WTC11 (cell line): ENCODE data around the gene SCYGR7. TPM values are rescaled to one million over a fixed set of nuclear protein-coding genes. Genes with fewer than 3 reads are reported as not detected.

ENCODE experiments used
- ATAC-seq: fragments of 200-7000 bp; cut with Tn5 transposase; 2 replicates; pipeline ENCODE4 v1.10.0; 2021; ENCODE audit warnings: mild to moderate bottlenecking, moderate library complexity
- CTCF ChIA-PET: fragments of 300-600 bp; sonication (Branson Sonifier 250); formaldehyde crosslinking; loops from one replicate; lab custom pipeline; 2021; ENCODE audit warnings: antibody characterized with exemption; lab: Charles Lee
- POLR2A ChIA-PET: fragments of 350-600 bp; sonication (Branson Sonifier 250); formaldehyde crosslinking; loops from one replicate; lab custom pipeline; 2021; ENCODE audit warnings: antibody characterized with exemption; lab: Charles Lee
- DNase-seq: peaks from one replicate; pipeline ENCODE4 v3.0.0; 2021; ENCODE audit warnings: low spot score
- H3K27ac Mint-ChIP-seq: 2 replicates; pipeline ENCODE4 v1.8.0; 2021; ENCODE audit warnings: mixed read lengths
- H3K27me3 Mint-ChIP-seq: 2 replicates; pipeline ENCODE4 v1.8.0; 2021; ENCODE audit warnings: low read depth, mild to moderate bottlenecking, moderate library complexity, mixed read lengths
- H3K36me3 Mint-ChIP-seq: 2 replicates; pipeline ENCODE4 v1.8.0; 2021; ENCODE audit warnings: mixed read lengths
- H3K4me1 Mint-ChIP-seq: 2 replicates; pipeline ENCODE4 v1.8.0; 2022; ENCODE audit warnings: mixed read lengths
- H3K4me3 Mint-ChIP-seq: 2 replicates; pipeline ENCODE4 v1.8.0; 2021; ENCODE audit warnings: mild to moderate bottlenecking, moderate library complexity, mixed read lengths
- H3K9me3 Mint-ChIP-seq: 2 replicates; pipeline ENCODE4 v1.8.0; 2021; ENCODE audit warnings: mixed read lengths
- MXD4 ChIP-seq: fragments of 250-450 bp; sonication (Bioruptor Pico); IDR thresholded peaks from 2 replicates; pipeline ENCODE4 v1.8.0; 2021; ENCODE audit warnings: mild to moderate bottlenecking, moderate library complexity, borderline replicate concordance
- RORB ChIP-seq: fragments of 250-450 bp; sonication (Bioruptor Pico); IDR thresholded peaks from 2 replicates; pipeline ENCODE4 v1.9.0; 2021; ENCODE audit warnings: mild to moderate bottlenecking
- STAT6 ChIP-seq: sonication (generic); formaldehyde crosslinking; conservative IDR thresholded peaks from 2 replicates; pipeline ENCODE4 v1.8.1; 2023; ENCODE audit warnings: mild to moderate bottlenecking, low read depth, missing genetic modification reagents, moderate library complexity
- USF1 ChIP-seq: sonication (generic); formaldehyde crosslinking; IDR thresholded peaks from 2 replicates; pipeline ENCODE4 v1.8.0; 2022; ENCODE audit warnings: mild to moderate bottlenecking, missing genetic modification reagents
- USF2 ChIP-seq: sonication (generic); formaldehyde crosslinking; IDR thresholded peaks from 2 replicates; pipeline ENCODE4 v1.8.1; 2023; ENCODE audit warnings: mild to moderate bottlenecking, missing genetic modification reagents, moderate library complexity
- ZBTB21 ChIP-seq: sonication (generic); formaldehyde crosslinking; IDR thresholded peaks from 2 replicates; pipeline ENCODE4 v1.8.1; 2023; ENCODE audit warnings: mild to moderate bottlenecking, missing genetic modification reagents, borderline replicate concordance
- ZNF121 ChIP-seq: sonication (generic); formaldehyde crosslinking; IDR thresholded peaks from 2 replicates; pipeline ENCODE4 v1.8.0; 2023; ENCODE audit warnings: missing genetic modification reagents
- total RNA-seq: library from RNA; stranded (reverse); gene quantifications from 3 replicates; pipeline ENCODE4 v1.2.3, GENCODE V29; 2021
- TF ChIP-seq, protein P1 (sequence below): fragments of 250-450 bp; sonication (Bioruptor Pico); IDR thresholded peaks from 2 replicates; pipeline ENCODE4 v1.9.0; 2021; ENCODE audit warnings: mild to moderate bottlenecking, borderline replicate concordance
- TF ChIP-seq, protein P2 (sequence below): sonication (generic); formaldehyde crosslinking; IDR thresholded peaks from 2 replicates; pipeline ENCODE4 v1.8.0; 2023; ENCODE audit warnings: missing genetic modification reagents, mild to moderate bottlenecking, borderline replicate concordance
- TF ChIP-seq, protein P3 (sequence below): fragments of 250-450 bp; sonication (Bioruptor Pico); IDR thresholded peaks from 2 replicates; pipeline ENCODE4 v1.9.0; 2021; ENCODE audit warnings: mild to moderate bottlenecking
- TF ChIP-seq, protein P4 (sequence below): sonication (generic); formaldehyde crosslinking; IDR thresholded peaks from 2 replicates; pipeline ENCODE4 v1.8.1; 2023; ENCODE audit warnings: mild to moderate bottlenecking, missing genetic modification reagents, borderline replicate concordance

SCYGR7 gene
- total RNA-seq, 1 experiment from 2014 or later, result not detected

- TF ChIP-seq, protein P1, sequence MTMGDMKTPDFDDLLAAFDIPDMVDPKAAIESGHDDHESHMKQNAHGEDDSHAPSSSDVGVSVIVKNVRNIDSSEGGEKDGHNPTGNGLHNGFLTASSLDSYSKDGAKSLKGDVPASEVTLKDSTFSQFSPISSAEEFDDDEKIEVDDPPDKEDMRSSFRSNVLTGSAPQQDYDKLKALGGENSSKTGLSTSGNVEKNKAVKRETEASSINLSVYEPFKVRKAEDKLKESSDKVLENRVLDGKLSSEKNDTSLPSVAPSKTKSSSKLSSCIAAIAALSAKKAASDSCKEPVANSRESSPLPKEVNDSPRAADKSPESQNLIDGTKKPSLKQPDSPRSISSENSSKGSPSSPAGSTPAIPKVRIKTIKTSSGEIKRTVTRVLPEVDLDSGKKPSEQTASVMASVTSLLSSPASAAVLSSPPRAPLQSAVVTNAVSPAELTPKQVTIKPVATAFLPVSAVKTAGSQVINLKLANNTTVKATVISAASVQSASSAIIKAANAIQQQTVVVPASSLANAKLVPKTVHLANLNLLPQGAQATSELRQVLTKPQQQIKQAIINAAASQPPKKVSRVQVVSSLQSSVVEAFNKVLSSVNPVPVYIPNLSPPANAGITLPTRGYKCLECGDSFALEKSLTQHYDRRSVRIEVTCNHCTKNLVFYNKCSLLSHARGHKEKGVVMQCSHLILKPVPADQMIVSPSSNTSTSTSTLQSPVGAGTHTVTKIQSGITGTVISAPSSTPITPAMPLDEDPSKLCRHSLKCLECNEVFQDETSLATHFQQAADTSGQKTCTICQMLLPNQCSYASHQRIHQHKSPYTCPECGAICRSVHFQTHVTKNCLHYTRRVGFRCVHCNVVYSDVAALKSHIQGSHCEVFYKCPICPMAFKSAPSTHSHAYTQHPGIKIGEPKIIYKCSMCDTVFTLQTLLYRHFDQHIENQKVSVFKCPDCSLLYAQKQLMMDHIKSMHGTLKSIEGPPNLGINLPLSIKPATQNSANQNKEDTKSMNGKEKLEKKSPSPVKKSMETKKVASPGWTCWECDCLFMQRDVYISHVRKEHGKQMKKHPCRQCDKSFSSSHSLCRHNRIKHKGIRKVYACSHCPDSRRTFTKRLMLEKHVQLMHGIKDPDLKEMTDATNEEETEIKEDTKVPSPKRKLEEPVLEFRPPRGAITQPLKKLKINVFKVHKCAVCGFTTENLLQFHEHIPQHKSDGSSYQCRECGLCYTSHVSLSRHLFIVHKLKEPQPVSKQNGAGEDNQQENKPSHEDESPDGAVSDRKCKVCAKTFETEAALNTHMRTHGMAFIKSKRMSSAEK, result no peak
- TF ChIP-seq STAT6 (CRISPR knock-in tag) (no peak), MXD4 (CRISPR knock-in tag) (no peak), RORB (no peak), ZNF121 (CRISPR knock-in tag) (no peak), USF2 (CRISPR knock-in tag) (no peak)
- TF ChIP-seq, protein P2, sequence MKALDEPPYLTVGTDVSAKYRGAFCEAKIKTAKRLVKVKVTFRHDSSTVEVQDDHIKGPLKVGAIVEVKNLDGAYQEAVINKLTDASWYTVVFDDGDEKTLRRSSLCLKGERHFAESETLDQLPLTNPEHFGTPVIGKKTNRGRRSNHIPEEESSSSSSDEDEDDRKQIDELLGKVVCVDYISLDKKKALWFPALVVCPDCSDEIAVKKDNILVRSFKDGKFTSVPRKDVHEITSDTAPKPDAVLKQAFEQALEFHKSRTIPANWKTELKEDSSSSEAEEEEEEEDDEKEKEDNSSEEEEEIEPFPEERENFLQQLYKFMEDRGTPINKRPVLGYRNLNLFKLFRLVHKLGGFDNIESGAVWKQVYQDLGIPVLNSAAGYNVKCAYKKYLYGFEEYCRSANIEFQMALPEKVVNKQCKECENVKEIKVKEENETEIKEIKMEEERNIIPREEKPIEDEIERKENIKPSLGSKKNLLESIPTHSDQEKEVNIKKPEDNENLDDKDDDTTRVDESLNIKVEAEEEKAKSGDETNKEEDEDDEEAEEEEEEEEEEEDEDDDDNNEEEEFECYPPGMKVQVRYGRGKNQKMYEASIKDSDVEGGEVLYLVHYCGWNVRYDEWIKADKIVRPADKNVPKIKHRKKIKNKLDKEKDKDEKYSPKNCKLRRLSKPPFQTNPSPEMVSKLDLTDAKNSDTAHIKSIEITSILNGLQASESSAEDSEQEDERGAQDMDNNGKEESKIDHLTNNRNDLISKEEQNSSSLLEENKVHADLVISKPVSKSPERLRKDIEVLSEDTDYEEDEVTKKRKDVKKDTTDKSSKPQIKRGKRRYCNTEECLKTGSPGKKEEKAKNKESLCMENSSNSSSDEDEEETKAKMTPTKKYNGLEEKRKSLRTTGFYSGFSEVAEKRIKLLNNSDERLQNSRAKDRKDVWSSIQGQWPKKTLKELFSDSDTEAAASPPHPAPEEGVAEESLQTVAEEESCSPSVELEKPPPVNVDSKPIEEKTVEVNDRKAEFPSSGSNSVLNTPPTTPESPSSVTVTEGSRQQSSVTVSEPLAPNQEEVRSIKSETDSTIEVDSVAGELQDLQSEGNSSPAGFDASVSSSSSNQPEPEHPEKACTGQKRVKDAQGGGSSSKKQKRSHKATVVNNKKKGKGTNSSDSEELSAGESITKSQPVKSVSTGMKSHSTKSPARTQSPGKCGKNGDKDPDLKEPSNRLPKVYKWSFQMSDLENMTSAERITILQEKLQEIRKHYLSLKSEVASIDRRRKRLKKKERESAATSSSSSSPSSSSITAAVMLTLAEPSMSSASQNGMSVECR, result no peak
Measured at GRCh38 chr2:227710986-227711385, 17.1 kb upstream of the SCYGR7 start (continued).

DNA sequence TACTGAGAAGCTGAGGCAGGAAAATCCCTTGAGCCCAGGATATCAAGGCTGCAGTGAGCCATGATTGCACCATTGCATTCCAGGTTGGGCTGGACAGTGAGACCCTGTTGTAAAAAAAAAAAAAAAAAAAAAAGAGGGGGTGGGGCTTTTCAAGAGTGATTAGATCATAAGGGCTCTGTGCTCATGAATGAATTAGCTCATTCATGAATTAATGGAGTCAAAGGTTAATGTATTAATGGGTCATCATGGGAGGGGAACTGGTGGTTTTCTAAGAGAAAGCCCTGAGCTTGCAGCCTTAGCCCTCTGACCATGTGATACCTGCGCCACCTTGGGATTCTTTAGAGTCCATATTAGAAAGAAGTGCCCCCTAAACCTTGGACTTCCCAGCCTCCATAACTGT, 14.8 kb upstream of the SCYGR7 start:
- H3K36me3 Mint-ChIP-seq, result peaks cover 3% of the 10 kb centered on the region; the same call in 1 of the 2 replicates
- H3K27ac Mint-ChIP-seq, result no peak overlapping the region
- DNase-seq (no peak), ATAC-seq (no peak)
- no peak overlapping the region for H3K4me3 Mint-ChIP-seq
- peaks cover 6% of the 10 kb centered on the region for H3K9me3 Mint-ChIP-seq
- H3K4me1 Mint-ChIP-seq, result peaks cover 26% of the 10 kb centered on the region
- POLR2A ChIA-PET, result interaction anchor here (0.7 kb wide), 1 partner anchor 21 kb away, joined by 10 read pairs; no protein-coding TSS in a partner anchor
- H3K27me3 Mint-ChIP-seq, result 0 out of 2 replicates have a peak, but pooled peaks cover 3% of the 10 kb centered on the region
- CTCF ChIA-PET, result interaction anchor here (0.6 kb wide), 1 partner anchor 118 kb away, joined by 3 read pairs; no protein-coding TSS in a partner anchor
- TF ChIP-seq, protein P3, sequence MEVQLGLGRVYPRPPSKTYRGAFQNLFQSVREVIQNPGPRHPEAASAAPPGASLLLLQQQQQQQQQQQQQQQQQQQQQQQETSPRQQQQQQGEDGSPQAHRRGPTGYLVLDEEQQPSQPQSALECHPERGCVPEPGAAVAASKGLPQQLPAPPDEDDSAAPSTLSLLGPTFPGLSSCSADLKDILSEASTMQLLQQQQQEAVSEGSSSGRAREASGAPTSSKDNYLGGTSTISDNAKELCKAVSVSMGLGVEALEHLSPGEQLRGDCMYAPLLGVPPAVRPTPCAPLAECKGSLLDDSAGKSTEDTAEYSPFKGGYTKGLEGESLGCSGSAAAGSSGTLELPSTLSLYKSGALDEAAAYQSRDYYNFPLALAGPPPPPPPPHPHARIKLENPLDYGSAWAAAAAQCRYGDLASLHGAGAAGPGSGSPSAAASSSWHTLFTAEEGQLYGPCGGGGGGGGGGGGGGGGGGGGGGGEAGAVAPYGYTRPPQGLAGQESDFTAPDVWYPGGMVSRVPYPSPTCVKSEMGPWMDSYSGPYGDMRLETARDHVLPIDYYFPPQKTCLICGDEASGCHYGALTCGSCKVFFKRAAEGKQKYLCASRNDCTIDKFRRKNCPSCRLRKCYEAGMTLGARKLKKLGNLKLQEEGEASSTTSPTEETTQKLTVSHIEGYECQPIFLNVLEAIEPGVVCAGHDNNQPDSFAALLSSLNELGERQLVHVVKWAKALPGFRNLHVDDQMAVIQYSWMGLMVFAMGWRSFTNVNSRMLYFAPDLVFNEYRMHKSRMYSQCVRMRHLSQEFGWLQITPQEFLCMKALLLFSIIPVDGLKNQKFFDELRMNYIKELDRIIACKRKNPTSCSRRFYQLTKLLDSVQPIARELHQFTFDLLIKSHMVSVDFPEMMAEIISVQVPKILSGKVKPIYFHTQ (CRISPR knock-in tag), result no peak
- TF ChIP-seq USF1 (CRISPR knock-in tag) (no peak), STAT6 (CRISPR knock-in tag) (no peak), ZBTB21 (CRISPR knock-in tag) (no peak)
- TF ChIP-seq, protein P4, sequence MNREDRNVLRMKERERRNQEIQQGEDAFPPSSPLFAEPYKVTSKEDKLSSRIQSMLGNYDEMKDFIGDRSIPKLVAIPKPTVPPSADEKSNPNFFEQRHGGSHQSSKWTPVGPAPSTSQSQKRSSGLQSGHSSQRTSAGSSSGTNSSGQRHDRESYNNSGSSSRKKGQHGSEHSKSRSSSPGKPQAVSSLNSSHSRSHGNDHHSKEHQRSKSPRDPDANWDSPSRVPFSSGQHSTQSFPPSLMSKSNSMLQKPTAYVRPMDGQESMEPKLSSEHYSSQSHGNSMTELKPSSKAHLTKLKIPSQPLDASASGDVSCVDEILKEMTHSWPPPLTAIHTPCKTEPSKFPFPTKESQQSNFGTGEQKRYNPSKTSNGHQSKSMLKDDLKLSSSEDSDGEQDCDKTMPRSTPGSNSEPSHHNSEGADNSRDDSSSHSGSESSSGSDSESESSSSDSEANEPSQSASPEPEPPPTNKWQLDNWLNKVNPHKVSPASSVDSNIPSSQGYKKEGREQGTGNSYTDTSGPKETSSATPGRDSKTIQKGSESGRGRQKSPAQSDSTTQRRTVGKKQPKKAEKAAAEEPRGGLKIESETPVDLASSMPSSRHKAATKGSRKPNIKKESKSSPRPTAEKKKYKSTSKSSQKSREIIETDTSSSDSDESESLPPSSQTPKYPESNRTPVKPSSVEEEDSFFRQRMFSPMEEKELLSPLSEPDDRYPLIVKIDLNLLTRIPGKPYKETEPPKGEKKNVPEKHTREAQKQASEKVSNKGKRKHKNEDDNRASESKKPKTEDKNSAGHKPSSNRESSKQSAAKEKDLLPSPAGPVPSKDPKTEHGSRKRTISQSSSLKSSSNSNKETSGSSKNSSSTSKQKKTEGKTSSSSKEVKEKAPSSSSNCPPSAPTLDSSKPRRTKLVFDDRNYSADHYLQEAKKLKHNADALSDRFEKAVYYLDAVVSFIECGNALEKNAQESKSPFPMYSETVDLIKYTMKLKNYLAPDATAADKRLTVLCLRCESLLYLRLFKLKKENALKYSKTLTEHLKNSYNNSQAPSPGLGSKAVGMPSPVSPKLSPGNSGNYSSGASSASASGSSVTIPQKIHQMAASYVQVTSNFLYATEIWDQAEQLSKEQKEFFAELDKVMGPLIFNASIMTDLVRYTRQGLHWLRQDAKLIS (CRISPR knock-in tag), result no peak
